Type B pancreatic cell (in vitro differentiated cells): ENCODE results near the gene OGDH. TPM values are rescaled to one million over a fixed set of nuclear protein-coding genes. Genes with fewer than 3 reads are reported as not detected.

ENCODE experiments used
- DNase-seq: peaks from one replicate; pipeline ENCODE4 v3.0.0; 2021; ENCODE audit warnings: mixed read lengths; ENCODE audit not compliant: unreplicated experiment; ENCODE audit errors: extremely low spot score
- H3K27ac Mint-ChIP-seq: 2 replicates; pipeline ENCODE4 v1.8.0; 2021; ENCODE audit warnings: mild to moderate bottlenecking, mixed read lengths
- H3K27me3 Mint-ChIP-seq: 2 replicates; pipeline ENCODE4 v1.8.0; 2021; ENCODE audit warnings: mixed read lengths
- H3K36me3 Mint-ChIP-seq: 2 replicates; pipeline ENCODE4 v1.8.0; 2021; ENCODE audit warnings: mixed read lengths
- H3K4me1 Mint-ChIP-seq: one replicate; pipeline ENCODE4 v1.8.0; 2021; ENCODE audit warnings: mixed read lengths; ENCODE audit not compliant: unreplicated experiment
- H3K4me3 Mint-ChIP-seq: 2 replicates; pipeline ENCODE4 v1.8.0; 2021; ENCODE audit warnings: mild to moderate bottlenecking, mixed read lengths
- H3K9me3 Mint-ChIP-seq: 2 replicates; pipeline ENCODE4 v1.8.0; 2021; ENCODE audit warnings: mixed read lengths
- total RNA-seq: library from RNA; stranded (reverse); gene quantifications from 2 replicates; pipeline ENCODE4 v1.2.1, GENCODE V29; 2021; ENCODE audit warnings: low replicate concordance
- TF ChIP-seq, protein P1 (sequence below): fragments of 200-600 bp; sonication (generic); conservative IDR thresholded peaks from 2 replicates; pipeline ENCODE4 v1.5.0; 2021; ENCODE audit warnings: antibody characterized with exemption, mild to moderate bottlenecking

Gene OGDH
- total RNA-seq, 1 donor from 2014 or later, result 92.8 TPM

DNA sequence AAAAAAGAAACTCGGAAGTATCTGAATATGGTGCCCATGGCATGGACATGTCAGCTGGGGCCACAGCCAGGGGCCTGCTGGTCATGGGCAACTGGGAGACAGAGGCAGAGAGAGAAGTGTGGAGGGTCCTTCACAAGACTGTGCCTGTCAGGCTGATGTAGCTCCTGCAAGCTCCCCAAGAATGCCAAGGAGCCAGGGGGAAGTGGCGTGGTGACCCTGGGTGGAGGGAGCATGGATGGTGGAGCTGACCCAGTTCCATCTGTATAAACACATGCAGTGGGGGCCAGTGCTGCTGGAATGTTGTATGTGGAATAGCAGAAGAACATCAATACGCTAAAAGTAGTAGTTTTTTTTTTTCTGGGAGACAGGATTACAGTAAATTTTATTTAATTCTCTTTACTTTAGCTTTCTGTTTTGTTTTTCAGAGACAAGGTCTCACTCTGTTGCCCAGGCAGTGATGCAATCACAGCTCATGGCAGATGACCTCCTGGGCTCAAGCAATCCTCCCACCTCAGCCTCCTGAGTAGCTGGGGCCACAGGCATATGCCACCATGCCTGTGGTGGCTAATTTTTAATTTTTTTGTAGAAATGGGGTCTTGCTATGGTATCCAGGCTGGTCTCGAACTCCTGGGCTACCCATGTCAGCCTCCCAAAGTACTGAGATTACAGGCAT, 131.8 kb downstream of the OGDH start:
- H3K27ac Mint-ChIP-seq, result no peak overlapping the region
- TF ChIP-seq, protein P1, sequence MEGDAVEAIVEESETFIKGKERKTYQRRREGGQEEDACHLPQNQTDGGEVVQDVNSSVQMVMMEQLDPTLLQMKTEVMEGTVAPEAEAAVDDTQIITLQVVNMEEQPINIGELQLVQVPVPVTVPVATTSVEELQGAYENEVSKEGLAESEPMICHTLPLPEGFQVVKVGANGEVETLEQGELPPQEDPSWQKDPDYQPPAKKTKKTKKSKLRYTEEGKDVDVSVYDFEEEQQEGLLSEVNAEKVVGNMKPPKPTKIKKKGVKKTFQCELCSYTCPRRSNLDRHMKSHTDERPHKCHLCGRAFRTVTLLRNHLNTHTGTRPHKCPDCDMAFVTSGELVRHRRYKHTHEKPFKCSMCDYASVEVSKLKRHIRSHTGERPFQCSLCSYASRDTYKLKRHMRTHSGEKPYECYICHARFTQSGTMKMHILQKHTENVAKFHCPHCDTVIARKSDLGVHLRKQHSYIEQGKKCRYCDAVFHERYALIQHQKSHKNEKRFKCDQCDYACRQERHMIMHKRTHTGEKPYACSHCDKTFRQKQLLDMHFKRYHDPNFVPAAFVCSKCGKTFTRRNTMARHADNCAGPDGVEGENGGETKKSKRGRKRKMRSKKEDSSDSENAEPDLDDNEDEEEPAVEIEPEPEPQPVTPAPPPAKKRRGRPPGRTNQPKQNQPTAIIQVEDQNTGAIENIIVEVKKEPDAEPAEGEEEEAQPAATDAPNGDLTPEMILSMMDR, result no peak

DNA sequence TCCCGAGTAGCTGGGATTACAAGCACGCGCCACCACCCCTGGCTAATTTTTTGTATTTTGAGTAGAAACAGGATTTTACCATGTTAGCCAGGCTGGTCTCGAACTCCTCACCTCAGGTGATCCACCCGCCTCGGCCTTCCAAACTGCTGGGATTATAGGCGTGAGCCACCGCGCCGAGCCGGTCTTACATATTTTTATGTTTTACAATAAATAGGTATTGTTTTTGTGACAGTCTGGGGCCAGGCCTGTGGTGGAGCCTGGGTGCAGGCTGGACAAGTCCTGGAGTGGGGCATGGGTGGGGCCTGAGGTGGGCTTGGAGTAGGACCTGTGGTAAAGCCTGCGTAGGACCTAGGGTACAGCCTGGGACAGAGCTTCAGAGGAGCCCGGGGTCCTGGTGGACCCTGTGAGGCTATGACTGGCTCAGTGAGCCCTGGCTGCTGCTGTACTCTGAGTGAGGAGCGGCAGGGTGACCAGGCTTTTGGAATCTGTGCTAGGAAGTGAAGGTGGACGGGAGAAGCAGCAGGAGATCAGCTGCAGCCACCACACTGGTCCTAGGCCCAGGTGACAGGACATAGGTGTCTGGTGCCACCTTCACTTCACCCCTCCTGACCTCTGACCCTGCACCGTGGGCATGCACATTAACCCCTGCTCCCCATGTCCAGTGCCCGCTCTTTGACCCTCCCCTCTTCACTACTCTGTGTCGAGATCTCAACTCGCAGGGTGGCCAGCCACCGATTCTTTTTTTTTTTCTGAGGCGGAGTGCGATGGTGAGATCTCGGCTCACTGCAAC, 132.6 kb downstream of the OGDH start:
- Mint-ChIP-seq H3K4me1 (peaks cover 7% of the 10 kb centered on the region), H3K27ac (no peak overlapping the region), H3K4me3 (no peak overlapping the region), H3K27me3 (no peaks in the 10 kb centered on the region), H3K36me3 (no peaks in the 10 kb centered on the region), H3K9me3 (no peaks in the 10 kb centered on the region)
- DNase-seq, result no peak
- TF ChIP-seq, protein P1, result no peak

More for the DNA sequence above, 131.8 kb downstream of the OGDH start:
- no peaks in the 10 kb centered on the region for H3K36me3 Mint-ChIP-seq
- DNase-seq, result no peak
- H3K4me1 Mint-ChIP-seq, result no peaks in the 10 kb centered on the region
- no peak overlapping the region for H3K4me3 Mint-ChIP-seq
- no peaks in the 10 kb centered on the region for H3K27me3 Mint-ChIP-seq
- no peaks in the 10 kb centered on the region for H3K9me3 Mint-ChIP-seq

DNA sequence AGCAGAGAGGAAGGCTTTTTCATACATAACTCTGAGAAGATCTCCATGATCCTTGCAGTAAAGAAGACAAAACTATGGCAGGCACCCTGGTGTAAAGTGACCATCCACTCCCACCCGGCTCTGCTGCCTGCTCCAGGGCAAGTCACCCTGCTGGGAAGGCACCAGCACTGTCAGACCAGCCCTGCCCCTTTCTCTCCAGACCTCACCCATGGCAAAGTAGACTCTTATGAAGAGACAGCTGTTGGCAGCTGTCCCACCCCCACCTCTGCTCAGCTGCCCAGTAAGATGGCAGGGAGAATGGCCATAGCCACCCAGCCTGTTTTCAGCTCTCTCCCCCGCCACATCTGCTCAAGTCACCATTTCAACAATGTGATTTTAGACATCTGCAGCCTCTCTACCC, 133.6 kb downstream of the OGDH start:
- Mint-ChIP-seq H3K4me3 (no peak overlapping the region), H3K9me3 (no peaks in the 10 kb centered on the region), H3K27ac (no peak overlapping the region), H3K36me3 (no peaks in the 10 kb centered on the region), H3K27me3 (no peaks in the 10 kb centered on the region), H3K4me1 (peaks cover 12% of the 10 kb centered on the region)
- no peak for DNase-seq
- TF ChIP-seq, protein P1, result no peak

DNA sequence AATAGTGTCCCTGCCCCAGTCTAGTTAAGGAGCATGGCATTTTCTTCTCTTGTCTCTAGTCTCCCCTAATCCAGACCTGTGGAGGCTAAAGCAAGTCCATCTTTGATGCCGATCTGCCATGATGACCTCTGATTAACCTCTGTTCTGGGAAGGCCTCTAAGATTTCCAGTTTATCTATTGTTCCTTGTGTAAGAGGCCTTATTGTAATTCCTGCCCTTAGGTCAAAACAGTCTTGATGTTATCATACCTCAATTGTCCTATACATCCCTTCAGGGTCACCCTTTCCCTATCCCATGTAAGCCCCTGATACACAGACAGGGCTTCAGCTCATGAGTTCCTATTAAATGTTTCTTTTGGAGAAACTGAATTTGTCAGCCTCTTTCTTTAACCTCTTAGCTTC, 137.3 kb downstream of the OGDH start:
- no peaks in the 10 kb centered on the region for H3K27me3 Mint-ChIP-seq
- TF ChIP-seq, protein P1, result no peak

DNA sequence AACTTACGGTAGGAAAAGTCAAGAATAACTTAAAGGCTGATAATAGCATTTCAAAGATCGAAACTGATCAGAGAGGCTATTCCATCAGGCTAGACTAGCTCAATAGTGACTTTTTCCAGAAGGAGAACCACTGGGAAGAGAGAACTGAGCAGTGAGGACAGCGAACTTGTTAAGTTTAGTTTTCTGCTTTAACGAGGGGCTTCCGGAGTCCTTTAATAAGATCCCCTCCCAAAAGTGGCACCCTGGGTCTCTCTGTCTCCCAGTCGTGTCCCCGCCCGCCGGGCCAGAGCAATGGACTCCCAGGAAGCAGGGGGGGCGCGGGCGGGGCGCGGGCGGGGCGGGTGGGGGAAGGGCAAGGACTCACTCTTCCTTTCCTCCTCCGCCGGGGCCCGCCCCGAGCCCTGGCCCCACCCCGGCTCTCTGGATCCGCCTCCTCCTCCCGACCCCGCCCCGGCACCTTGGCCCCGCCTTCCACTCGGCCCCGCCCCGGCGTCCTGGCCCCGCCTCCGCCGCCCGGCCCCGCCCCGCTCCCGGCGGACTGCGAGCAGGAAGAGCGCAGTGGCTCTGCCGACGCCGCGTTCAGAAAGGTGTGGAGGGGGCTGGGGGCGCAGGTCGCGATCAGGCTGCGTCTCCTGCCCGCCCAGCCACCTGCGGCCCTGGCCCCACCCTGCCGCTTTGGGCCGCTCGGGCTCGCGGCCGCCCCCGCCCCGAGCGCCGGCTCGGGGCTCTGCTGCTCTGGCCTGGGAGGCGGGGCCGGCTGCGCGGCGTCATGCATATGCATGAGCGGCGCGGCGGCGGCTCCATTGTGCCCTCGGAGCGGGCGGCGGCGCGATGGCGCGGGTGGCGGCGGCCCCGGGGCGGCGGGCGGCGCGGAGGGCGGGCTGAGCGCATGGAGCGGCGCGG, 141.9 kb downstream of the OGDH start, which contains the start of gene ZMIZ2:
TSS of gene ZMIZ2 (plus strand) at position 803 of the 903 bp plus-strand sequence. CDS start 7,403 bp downstream, outside the sequence.
- Mint-ChIP-seq H3K36me3 (peaks cover 5% of the 10 kb centered on the region), H3K9me3 (no peaks in the 10 kb centered on the region), H3K4me1 (peaks cover 34% of the 10 kb centered on the region), H3K27me3 (no peaks in the 10 kb centered on the region), H3K27ac (peak within 1 kb of the TSS; percentile 82), H3K4me3 (peak within 1 kb of the TSS; percentile 90)
- TF ChIP-seq, protein P1, result no peak
- peak; percentile 97 for DNase-seq

More for the DNA sequence above, 137.3 kb downstream of the OGDH start:
- Mint-ChIP-seq H3K9me3 (no peaks in the 10 kb centered on the region), H3K27ac (peak overlapping the region; percentile 3), H3K4me3 (no peak overlapping the region), H3K4me1 (peaks cover 12% of the 10 kb centered on the region), H3K36me3 (no peaks in the 10 kb centered on the region)
- no peak for DNase-seq
